CD4-positive, alpha-beta T cell (primary cell): ENCODE results near the gene STIP1. TPM values are rescaled to one million over a fixed set of nuclear protein-coding genes. Genes with fewer than 3 reads are reported as not detected.

ENCODE experiments used
- ATAC-seq: fragments of 200-7000 bp; cut with Tn5 transposase; one replicate; pipeline ENCODE4 v1.10.0; 2022; ENCODE audit warnings: mild to moderate bottlenecking; ENCODE audit not compliant: poor library complexity
- CTCF ChIA-PET: fragments of 350-600 bp; sonication (Branson Sonifier 250); formaldehyde crosslinking; loops from one replicate; lab custom pipeline; 2021; ENCODE audit warnings: antibody characterized with exemption, inconsistent platforms; lab: Charles Lee
- POLR2A ChIA-PET: fragments of 350-600 bp; sonication (Branson Sonifier 250); formaldehyde crosslinking; loops from one replicate; lab custom pipeline; 2021; ENCODE audit warnings: antibody characterized with exemption, inconsistent platforms; lab: Charles Lee
- DNase-seq, 14 experiments: peaks; one replicate each; pipeline ENCODE4 v3.0.0-alpha.2; 2013 to 2020; ENCODE audit warnings: mixed read lengths in 2 of 14
- H3K27ac ChIP-seq, 2 donors: one replicate each; pipeline versions ENCODE4 v1.5.1 to v1.7.0; 2013; ENCODE audit warnings: low read length in 2 of 2, low read depth in 1 of 2, mild to moderate bottlenecking in 1 of 2
- H3K27me3 ChIP-seq, 2 experiments: 1 replicate in 1 of 2; 2 replicates in 1 of 2; pipeline versions ENCODE4 v1.6.1 to v1.7.0; 2013; ENCODE audit warnings: low read length in 2 of 2, control low read depth in 1 of 2, mild to moderate bottlenecking in 1 of 2, moderate library complexity in 1 of 2; ENCODE audit not compliant: insufficient read depth in 2 of 2, control insufficient read depth in 1 of 2
- H3K36me3 ChIP-seq: one replicate; pipeline ENCODE4 v1.6.1; 2013; ENCODE audit warnings: low read length, control low read depth; ENCODE audit not compliant: insufficient read depth
- H3K4me1 ChIP-seq: one replicate; pipeline ENCODE4 v1.6.1; 2013; ENCODE audit warnings: low read length, control low read depth; ENCODE audit not compliant: insufficient read depth
- H3K4me3 ChIP-seq: one replicate; pipeline ENCODE4 v1.5.1; 2013; ENCODE audit warnings: mild to moderate bottlenecking, low read length, moderate library complexity
- H3K9me3 ChIP-seq, 2 experiments: 1 replicate in 1 of 2; 2 replicates in 1 of 2; pipeline versions ENCODE4 v1.6.1 to v1.7.0; 2013; ENCODE audit warnings: low read length in 2 of 2, mild to moderate bottlenecking in 2 of 2, control low read depth in 1 of 2, moderate library complexity in 1 of 2; ENCODE audit not compliant: control insufficient read depth in 1 of 2, insufficient read depth in 1 of 2
- H3K27ac Mint-ChIP-seq: one replicate; pipeline ENCODE4 v1.8.0; 2020; ENCODE audit warnings: mixed read lengths
- H3K27me3 Mint-ChIP-seq: one replicate; pipeline ENCODE4 v1.8.0; 2021; ENCODE audit warnings: mixed read lengths
- H3K36me3 Mint-ChIP-seq: one replicate; pipeline ENCODE4 v1.8.0; 2021; ENCODE audit warnings: low read depth, mixed read lengths
- H3K4me1 Mint-ChIP-seq: one replicate; pipeline ENCODE4 v1.8.0; 2021; ENCODE audit warnings: low read depth, mixed read lengths
- H3K4me3 Mint-ChIP-seq: one replicate; pipeline ENCODE4 v1.8.0; 2020; ENCODE audit warnings: mild to moderate bottlenecking, mixed read lengths
- H3K9me3 Mint-ChIP-seq: one replicate; pipeline ENCODE4 v1.8.0; 2020; ENCODE audit warnings: mixed read lengths
- CTCF ChIP-seq: fragments of 200-600 bp; IDR thresholded peaks from one replicate; pipeline ENCODE4 v1.8.0; 2022; ENCODE audit warnings: antibody characterized with exemption, mild to moderate bottlenecking
- intact Hi-C, 2 experiments: fragments of 100-400 bp; cut with DNase I in 1 of 2; cut with micrococcal nuclease in 1 of 2; formaldehyde crosslinking; loops; one replicate each; pipeline versions ENCODE4 v1.15.1 to v1.9.0; 2023 to 2025; cut with DNase I, micrococcal nuclease
- total RNA-seq, 174 experiments: library from RNA in 2 of 174; stranded (reverse) in 2 of 174; gene quantifications; one replicate each; pipeline ENCODE4 v1.2.3 and lab custom pipeline; 2021 to 2026

The STIP1 gene
- total RNA-seq, 2 experiments from 2014 or later = 29.0 to 37.5 TPM

GRCh38 chr11:64225608-64226506, 39.9 kb downstream of the STIP1 start, which contains the start of the genes NUDT22 and TRPT1:
Gene NUDT22, plus strand, starts transcription at chr11:64226274. Its CDS starts 379 bp downstream, at chr11:64226653.
Gene TRPT1, minus strand, starts transcription at chr11:64226186. Its CDS starts 326 bp downstream, at chr11:64225860.
- Histone ChIP-seq H3K36me3 (peaks cover 24% of the 10 kb centered on the region), H3K9me3 (no peaks in the 10 kb centered on the region), H3K4me3 (peak within 1 kb of the TSS; percentile 99), H3K27me3 (no peaks in the 10 kb centered on the region), H3K4me1 (peaks cover 57% of the 10 kb centered on the region), H3K27ac (peak within 1 kb of the TSS; percentile 77 to 87)
- peak; percentile 79 to 96 (median 91) for DNase-seq
- intact Hi-C loops = loop anchor here (1.0 to 2.0 kb wide), 4 partner anchors 15 to 40 kb away; partner anchors contain the start of genes FERMT3 (in 2 of the 2), FKBP2 (in 1 of the 2) and STIP1 (in 1 of the 2)
- peaks cover 6% of the 10 kb centered on the region for H3K36me3 Mint-ChIP-seq
- H3K27ac Mint-ChIP-seq = peak within 1 kb of the TSS; percentile 87
- H3K9me3 Mint-ChIP-seq = no peaks in the 10 kb centered on the region
- ChIA-PET CTCF (interaction anchor here (0.8 to 3.4 kb wide), 9 partner anchors 11 to 79 kb away, joined by 3 to 15 read pairs (median 5); partner anchors contain the start of genes ESRRA, FERMT3, PPP1R14B and STIP1), POLR2A (interaction anchor here (1.0 to 6.3 kb wide), 17 partner anchors 9 to 1394 kb away, joined by 3 to 116 read pairs (median 7); partner anchors contain the start of genes BAD, CCDC88B, FERMT3 and FKBP2)
- peak within 1 kb of the TSS; percentile 97 for H3K4me3 Mint-ChIP-seq
- TF ChIP-seq CTCF = peak; percentile 7
- ATAC-seq = peak; percentile 67
- H3K27me3 Mint-ChIP-seq = no peaks in the 10 kb centered on the region
- peaks cover 39% of the 10 kb centered on the region for H3K4me1 Mint-ChIP-seq

GRCh38 chr11:64226507-64227051, 40.6 kb downstream of the STIP1 start:
- ATAC-seq (peak; percentile 18), DNase-seq (peak in 11 of 14 experiments; percentile 27 to 77 (median 51))
- peaks cover 20% of the 10 kb centered on the region for H3K36me3 ChIP-seq
- peak overlapping the region; percentile 77 to 87 for H3K27ac ChIP-seq
- POLR2A ChIA-PET = interaction anchor here (1.0 to 6.3 kb wide), 17 partner anchors 9 to 1394 kb away, joined by 3 to 116 read pairs (median 7); partner anchors contain the start of genes BAD, CCDC88B, FERMT3 and FKBP2
- Mint-ChIP-seq H3K36me3 (no peaks in the 10 kb centered on the region), H3K4me3 (peak overlapping the region; percentile 97), H3K4me1 (peaks cover 42% of the 10 kb centered on the region), H3K9me3 (no peaks in the 10 kb centered on the region), H3K27me3 (no peaks in the 10 kb centered on the region), H3K27ac (peak overlapping the region; percentile 80)
- no peaks in the 10 kb centered on the region for H3K27me3 ChIP-seq
- TF ChIP-seq CTCF = no peak
- peaks cover 64% of the 10 kb centered on the region for H3K4me1 ChIP-seq
- intact Hi-C loops = loop anchor here (1.0 to 2.0 kb wide), 3 partner anchors 14 to 40 kb away; partner anchors contain the start of genes FERMT3 (in 1 of the 2), FKBP2 (in 1 of the 2) and STIP1 (in 1 of the 2)
- peak overlapping the region; percentile 99 for H3K4me3 ChIP-seq
- no peaks in the 10 kb centered on the region for H3K9me3 ChIP-seq
- CTCF ChIA-PET = interaction anchor here (0.9 to 3.4 kb wide), 10 partner anchors 10 to 78 kb away, joined by 3 to 15 read pairs (median 4); partner anchors contain the start of genes ESRRA, FERMT3, PLCB3 and PPP1R14B
